Glomerular visceral epithelial cell (primary cell): ENCODE measurements around the gene SLC38A10.

Experiments
- DNase-seq: peaks from one replicate; pipeline ENCODE4 v3.0.0-alpha.2; 2016; ENCODE audit errors: extremely low spot score

The SLC38A10 gene

DNA sequence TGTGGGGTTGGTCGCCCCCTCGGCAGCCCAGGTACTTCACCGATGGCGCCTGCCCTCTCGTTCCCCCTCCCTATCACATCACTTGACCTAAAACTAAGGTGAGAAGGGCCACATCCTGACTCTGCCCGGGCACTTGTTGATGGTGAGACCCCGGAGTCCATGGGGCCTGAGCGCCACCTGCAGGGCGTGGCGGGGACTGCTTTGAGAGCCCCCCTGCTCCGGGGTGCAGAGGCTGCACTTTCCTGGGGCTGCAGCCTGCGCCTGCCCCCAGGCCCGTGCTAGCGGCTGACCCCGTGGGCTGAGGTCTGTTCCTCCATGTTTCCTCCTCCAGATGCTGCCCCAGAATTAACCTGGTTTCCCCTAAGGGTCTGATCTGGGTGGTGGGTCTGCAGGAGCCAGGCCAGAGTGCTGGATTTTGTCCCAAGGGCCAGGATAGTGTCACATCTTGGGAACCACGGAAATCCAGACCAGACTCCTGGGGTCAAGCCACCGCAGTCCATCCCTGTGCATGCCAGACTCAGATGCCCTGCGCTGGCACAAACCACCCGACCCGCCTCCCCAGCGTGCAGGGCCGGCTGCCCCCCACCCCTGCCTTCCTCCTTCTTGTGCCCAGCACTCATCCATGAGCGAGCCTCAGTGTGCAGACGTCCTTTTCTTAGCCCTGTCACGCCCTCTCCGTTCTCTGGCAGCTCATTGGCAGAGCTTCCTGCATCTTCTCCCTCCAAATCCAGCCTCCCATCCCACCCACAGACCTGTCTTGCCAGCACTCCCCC lies 53.3 kb downstream of the SLC38A10 start:
- DNase-seq, result peak; percentile 41

DNA sequence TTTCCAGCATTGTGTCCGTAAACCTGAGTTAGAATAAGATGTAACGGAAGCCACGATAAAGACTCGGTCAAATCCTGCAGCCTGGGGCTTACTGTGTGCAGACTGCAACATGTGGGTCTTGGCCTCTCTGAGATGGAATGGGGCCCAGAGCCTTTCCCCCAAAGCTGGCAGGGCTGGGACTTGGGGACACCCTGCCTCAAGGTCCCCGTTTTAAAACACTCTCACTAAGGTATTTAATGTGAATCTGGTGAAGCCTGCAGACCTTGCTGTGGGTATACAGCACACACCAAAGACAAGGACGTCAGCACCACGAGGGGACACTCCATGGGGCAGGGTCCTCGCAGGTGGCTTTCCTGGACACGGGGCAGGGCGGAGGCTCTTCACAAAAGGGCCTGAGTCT lies 53.9 kb downstream of the SLC38A10 start:
- DNase-seq, result no peak

DNA sequence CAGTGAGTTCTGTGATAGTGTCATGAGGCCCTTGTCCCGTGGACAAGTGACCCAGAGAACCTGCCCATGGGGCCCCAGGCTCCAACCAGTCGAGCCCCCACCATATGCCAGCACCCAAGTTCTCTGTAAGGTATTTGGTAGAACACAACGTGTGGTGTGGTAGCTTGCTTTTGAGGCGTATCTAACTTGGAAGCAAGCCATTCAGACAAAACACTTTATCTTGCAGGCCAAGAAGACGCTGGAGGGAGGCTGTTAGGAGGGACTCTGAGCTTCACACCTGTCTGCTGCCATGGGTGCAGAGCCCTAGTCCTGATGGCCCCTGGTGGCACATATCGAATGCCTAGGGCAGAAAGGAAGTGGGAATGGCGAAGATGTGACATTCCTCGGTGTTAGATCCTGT lies 54.3 kb downstream of the SLC38A10 start:
- no peak for DNase-seq

DNA sequence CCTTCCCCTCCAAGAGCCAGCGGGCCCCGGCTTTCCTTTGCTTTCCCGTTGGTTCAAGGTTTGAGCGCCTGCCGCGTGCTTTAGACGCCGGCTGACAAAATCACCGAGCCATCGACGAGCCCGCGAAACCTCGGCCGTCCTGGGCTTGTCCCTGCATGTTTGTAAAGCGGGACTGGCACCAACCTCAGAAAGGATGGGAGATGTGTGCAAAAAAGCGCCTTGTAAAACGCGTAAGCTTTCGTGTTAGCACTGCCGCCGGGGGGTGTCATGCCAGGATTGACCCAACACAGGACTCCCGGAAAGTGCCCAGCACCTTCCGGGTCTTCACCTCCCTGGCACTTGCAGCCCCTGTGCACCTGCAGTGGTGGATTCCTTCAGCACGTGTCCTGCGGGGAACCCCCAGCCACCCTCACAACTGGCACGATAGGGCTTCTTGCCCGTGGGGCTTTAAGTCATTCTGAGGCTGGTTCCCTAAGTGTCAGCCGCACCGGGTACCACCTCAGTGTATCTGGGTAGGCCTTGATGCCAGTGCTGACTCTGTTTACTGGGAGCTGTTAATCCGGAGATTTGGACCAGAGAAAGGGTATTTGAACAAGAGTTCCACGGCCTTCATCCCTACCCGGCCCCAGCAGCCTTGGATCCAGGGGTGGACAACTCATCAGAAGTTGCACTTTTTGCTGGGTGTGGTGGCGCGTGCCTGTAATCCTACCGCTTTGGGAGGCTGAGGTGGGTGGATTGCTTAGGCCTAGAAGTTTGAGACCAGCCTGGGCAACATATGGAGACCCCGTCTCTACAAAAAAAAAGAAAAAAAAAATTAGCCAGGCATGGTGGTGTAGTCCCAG lies 55.2 kb downstream of the SLC38A10 start:
- peak; percentile 36 for DNase-seq

DNA sequence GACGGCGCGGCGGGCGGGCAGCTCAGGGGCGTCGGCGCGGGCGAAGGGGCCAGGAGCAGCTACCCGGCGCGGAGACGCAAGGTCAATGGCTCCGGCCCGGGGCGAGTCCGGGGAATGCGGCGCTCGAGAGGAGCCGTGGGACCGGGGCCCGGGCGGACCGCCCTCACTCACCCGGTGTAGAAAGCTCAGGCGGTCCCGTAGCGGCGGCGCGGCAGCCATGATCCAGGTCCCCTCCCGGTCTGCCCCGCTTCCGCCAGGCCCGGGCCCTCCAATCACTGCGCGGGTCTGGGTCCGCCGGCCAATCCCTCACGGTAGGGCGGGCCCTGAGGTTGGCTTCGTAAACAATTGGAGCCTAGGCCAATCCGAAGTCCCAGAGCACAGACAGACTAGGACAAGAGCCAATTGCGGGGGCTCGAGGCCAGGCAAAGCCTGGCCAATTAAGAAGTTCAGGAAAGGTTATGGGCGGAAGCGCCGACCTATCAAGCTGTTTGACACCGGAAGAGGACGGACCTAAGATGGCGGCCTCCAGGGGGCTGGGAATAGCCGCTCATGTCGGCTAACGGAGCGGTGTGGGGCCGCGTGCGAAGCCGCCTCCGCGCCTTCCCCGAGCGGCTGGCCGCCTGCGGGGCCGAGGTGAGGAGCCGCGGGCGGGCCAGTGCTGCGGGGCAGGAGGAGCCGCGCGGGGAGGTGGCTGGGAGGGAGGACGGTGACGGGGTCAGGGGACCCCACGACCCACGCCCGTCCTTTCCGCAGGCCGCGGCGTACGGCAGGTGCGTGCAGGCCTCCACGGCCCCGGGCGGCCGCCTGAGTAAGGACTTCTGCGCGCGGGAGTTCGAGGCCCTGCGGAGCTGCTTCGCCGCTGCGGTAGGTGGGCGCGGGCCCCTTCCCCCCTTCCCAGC lies 56.0 kb downstream of the SLC38A10 start, which contains the start of the genes NDUFAF8 and TEPSIN:
Gene NDUFAF8 (plus strand): TSS at position 504 of the 899 bp plus-strand sequence. CDS start 46 bp downstream, at position 550.
Gene TEPSIN (minus strand): TSS at position 241 of the 899 bp plus-strand sequence. CDS start 22 bp downstream, at position 219.
- DNase-seq, result peak; percentile 99

DNA sequence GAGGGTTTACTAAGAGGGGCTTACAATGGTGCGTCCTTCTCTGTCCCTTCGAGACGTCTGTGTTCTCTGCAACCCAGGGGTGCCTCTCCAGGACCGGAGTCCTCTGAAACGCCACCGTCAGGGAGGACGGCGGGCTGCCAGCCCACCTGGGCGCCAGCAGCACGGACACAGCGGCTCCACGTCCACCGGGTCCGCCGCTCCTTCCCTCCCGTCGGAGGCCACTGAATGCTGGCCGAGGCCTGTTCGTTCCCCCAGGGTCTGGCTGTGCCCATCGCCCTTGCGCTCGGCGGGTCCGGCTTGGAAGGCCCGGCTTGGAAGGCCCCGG lies 56.7 kb downstream of the SLC38A10 start:
- no peak for DNase-seq

DNA sequence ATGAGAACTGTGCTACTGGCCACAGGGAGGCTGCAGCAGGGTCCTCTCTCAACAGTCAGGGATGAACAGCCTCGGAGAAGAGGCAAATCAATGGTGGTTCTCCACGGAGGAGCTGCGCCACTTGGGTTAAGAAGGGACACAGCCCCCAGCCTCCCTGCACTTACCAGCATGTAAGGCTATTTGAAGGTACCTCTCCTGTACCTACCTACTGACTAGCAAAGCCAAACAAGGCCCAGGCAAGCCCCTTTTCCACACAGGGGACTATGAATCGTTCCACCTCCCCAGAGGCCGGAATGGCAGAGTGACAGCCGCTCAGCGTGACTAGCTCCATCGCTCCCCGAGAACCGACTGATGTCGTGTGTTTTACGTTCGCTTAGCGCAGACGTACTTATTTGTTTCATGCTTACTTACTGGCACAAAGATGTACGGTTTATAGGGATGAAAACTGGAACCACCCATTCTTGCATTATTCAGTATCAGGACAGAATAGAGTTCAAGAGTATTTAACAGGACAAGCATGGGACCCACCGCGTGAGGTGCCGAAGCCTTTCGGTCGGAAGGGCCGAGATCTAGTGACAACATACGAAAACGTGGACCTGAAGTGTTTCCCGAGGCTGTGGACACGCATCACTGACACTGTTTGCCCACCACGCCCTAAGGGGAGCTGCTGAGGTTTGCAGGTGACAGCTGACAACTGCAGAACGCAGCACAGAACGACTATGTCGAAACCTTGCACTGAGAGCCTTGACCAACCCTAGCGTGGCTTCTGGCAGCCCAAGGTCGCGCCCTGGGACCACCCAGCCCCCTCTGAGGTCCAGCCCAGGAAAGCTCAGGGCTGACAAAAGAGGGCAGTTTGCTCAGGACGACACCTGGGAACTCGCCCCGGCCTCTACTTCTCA lies 57.3 kb downstream of the SLC38A10 start:
- no peak for DNase-seq

DNA sequence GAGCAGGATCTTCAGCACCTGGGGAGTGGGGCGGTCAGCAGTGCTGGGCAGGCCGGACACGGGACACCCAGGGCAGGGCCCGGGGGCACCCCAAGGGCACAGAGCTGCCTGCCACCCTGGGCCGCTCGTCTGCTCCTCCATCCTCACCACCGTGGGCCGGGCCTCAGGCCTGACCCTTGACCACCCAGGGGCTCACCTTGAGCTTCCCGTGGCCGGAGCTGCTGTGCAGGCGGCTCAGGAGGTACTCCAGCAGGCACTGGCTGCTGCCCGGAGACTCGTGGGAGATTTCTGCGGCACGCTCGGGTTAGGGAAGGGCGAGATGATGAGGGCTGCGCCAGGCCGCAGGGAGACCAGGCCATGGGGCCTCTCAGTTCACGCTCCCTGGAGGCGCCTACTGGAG lies 58.3 kb downstream of the SLC38A10 start:
- DNase-seq, result no peak

DNA sequence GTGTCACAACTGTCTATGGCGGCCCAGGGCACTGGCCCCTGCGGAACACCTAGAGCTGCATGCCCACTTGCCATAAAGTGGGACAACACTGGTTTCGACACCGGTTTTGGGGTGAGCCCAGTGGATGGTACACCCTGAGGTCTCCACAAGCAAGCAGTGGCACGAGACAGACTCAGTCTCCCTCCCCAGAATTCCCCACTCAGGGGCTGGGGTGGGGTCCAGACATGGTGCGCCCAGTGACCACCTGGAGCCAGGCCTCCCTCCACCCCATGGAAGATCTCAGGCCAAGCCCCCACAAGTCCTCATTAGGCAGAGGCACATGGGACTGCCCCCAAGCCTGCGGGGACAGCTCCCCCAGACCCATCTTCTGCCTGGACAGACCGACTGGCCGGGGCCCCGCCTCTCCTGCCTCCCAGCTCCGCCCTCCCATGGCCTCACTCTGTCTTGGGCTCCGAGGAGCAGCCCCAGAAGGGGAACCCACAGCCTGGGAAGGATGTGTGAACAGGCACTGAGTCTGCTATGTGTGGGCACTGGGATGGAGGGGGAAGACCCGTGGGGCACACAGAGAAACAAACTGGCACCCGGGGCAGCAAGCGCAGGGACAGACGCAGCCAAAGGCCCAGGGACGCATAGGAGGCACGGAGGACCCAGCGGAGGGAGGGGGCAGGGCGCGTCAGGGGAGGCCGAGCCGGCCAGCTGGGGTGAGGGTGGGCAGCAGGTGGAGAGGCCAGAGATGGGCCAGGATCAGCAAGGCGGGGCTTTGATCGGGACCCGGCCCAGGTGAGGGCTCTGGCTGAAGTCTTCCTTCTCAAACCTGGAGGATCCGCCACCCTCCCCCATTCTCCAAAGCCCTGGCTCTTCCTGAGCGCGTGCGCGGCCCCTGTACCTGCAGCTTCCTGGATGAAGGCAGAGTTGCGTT lies 59.0 kb downstream of the SLC38A10 start:
- no peak for DNase-seq

DNA sequence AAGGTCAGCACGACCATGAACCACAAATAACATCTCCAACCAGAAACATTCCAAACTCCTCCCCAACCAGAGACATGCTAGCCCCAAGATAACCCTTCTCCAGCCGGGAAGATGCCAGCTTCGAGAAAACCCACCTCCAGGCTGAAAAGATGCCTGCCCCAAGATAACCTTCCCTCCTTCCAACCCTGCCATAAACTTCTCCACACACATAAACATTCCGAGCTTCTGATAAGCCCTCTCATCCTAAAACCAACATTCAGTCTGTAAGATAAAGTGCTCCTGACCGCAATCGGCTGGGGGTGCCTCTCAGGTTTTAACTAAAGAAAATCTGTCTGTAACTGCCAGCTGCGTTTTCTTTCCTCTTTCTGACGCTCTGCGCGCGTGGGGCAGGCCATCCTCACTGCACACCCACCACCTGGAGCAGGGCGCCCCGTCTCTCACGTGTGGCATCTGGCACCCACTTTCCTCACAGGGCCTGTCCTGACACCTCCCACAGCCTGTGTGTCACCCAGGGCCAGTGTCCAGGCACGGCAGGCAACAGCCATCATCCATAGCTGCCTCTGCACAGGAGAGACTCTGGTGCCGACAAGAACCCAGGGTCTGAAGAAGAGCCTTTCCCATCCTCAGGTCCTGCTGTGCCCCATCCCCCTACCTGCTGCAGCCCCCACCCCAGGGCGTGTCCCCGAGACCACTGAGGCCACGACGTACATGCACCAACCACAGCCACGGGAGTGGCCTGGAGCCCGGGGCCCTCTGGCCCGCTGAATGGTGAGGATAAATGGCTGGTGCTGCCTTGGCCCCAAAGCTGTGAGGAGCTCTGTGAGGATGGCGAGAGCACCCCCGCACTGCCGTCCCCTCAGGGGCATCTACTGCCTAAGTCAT lies 59.9 kb downstream of the SLC38A10 start:
- DNase-seq, result no peak

DNA sequence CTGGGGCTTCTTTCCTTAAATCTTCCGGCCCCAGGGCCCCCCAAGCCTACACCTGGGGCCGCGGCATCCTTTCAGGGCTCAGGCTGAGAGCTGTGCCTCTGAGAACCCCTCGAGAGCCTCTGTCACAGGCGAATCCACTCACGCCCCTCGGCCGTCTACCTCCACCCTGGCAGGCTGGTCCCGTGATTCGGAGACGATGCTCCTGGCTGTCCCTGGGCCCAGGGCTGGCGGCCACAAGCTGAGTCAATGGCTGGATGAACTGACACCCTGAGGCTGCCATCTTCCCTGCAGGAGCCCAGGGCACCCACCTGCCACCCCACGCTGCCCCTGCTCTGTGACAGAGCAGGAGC lies 60.6 kb downstream of the SLC38A10 start:
- no peak for DNase-seq

DNA sequence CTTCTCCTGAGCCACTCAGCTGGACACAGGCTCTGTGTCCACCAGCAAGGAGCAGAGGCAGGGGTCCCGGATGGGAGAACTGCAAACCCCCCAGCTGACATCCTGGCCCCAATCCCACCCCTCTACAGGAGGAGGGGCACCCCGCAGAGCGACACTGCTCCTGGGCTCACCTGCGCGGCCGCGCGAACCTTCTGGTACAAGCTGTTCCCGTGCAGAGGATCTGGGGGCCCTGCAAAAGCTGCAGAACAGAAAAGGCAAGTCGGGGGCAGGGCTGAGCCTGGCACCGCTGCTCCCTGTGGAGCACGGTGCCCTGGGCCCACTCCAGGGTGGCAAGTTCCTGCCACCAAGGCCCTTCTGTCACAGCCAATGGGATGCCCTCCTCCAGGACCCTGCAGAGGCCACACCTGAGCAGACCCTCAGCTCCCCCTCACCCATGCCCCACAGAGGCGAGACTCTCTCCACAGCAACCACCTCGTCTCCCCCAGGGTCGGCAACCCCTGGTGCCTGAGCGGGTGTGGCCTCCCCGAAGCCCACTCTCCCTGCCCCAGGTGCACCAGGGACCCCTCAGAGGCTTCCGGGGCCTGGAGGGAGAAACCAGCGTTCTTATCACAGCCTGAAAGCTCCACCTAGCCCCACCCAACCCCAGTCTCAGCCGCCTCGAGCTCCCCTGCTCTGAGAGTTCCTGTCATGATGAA lies 61.1 kb downstream of the SLC38A10 start:
- DNase-seq, result no peak

DNA sequence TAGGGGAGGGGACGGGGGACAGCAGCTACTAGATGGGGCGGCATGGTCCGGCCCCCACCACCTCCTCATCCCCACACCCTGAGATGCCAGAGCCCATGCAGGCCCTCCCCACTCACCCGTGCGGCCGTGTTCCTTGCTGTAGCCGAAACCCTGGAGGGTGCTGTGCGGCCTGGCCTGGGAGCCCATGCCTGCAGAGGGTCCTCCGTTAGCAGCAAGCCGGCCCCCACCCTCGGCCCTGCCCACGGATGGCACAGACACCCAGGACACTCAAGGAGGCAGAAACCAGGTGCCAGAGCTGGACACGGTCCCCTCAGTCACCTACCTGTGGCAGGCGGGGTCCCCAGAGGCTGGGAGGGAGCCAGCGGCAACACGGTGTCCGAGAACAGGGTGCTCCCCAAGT lies 61.8 kb downstream of the SLC38A10 start:
- no peak for DNase-seq

DNA sequence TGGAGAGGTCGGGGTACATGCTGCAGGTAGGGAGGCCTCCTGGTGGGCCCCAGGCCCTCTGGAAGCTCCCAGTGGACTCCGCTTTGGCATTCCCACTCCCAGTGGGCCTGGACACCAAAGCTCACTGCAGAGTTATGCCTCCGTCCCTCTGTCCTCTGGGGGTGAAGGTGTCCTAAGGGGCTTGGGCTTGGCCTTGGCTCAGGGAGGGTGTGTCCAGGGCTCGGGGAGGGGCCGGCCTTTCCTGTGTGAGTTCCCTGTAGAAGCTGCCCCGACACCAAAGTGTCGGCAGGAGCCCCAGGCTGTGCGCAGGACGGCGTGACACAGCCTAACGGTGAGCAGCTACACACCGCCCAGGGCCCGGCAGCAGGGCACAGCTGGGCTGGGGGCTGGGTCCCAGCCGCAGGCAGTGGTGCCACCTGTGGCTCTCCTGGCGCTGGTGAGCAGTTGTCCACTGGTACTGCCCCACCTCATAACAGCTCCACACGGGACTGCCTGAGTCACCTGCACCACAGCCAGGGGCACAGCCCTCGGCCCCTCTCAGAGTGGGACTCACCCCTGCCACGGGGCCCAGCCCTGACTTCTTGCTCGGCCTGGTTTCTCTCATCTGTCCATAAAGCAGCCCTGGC lies 62.4 kb downstream of the SLC38A10 start:
- DNase-seq, result no peak

DNA sequence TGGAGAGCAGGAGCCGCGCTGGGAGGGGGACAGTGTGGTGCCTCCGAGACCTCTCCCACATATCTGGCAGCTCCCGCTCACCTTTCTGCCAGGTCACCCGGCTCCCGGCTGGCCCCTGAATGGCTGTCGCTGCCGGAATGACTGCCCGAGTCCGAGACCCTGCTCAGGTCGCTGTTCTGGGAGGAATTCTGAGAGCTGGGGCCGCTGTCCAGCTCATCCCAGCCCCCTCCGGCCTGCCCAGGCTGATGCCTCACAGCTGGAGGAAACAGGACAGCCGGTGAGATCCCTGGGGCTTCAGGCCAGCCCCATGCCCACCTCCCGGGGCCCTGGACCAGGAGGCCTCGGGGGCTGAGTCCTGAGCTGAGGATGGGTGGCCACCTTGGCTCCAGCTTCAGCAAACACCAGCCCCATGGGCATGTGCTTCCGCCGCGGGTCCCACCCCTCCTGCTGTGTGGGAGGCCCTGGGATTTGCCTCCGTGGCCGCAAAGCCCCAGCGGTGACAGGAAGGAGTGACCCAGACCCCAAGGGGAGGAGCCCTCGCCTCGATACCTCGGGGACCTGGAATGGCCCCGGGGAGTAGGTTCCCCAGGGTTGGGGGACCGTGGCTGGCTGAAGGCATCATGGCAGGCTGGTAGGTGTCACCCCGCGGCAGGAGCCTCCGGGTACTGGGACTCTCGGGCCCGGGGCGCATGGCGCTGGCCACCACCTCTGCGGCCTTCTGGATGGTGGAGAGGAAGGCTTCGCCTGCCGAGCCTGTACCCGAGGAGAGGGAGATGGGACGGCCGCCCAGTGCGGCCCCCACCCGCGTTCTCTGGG lies 63.1 kb downstream of the SLC38A10 start:
- DNase-seq, result no peak

DNA sequence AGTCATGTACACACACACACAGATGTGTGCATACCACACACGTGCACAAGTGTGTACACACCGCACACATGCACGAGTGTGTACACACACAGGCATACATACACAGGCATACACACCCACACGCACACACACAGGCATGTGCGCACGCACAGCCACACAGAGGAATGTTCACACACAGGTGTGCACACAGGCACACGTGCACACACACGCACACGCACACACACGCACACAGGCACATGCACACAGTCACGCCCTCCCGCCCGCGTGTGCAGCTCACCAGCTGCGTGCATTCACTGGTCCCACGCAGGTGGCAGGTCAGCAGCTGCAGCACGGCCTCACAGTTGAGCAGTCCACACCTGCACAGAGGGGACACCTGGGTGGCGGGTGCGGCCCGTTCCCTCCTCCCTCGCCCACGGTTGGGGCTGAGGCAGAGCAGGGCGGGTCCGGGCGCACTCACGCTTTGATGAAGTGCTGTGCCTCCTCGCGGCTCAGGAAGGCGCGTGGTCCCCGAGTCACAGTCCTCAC lies 63.9 kb downstream of the SLC38A10 start:
- DNase-seq, result no peak
